Endodermal cell (in vitro differentiated cells): ENCODE data around the gene VIM. TPM values are rescaled to one million over a fixed set of nuclear protein-coding genes. Genes with fewer than 3 reads are reported as not detected.

ENCODE experiments used
- DNase-seq: peaks from one replicate; pipeline ENCODE4 v3.0.0-alpha.2; 2017
- H3K27ac ChIP-seq: 2 replicates; pipeline ENCODE4 v1.5.1; 2013; ENCODE audit warnings: mild to moderate bottlenecking, low read depth, low read length, moderate library complexity
- H3K27me3 ChIP-seq: 2 replicates; pipeline ENCODE4 v1.6.1; 2013; ENCODE audit warnings: mild to moderate bottlenecking, low read length, moderate library complexity; ENCODE audit not compliant: insufficient read depth, control insufficient read depth, poor library complexity, severe bottlenecking
- H3K36me3 ChIP-seq: 2 replicates; pipeline ENCODE4 v1.7.0; 2013; ENCODE audit warnings: mild to moderate bottlenecking, low read length, moderate library complexity; ENCODE audit not compliant: control insufficient read depth, insufficient read depth
- H3K4me1 ChIP-seq: one replicate; pipeline ENCODE4 v1.7.0; 2013; ENCODE audit warnings: low read length; ENCODE audit not compliant: control insufficient read depth, insufficient read depth
- H3K4me3 ChIP-seq: 2 replicates; pipeline ENCODE4 v1.5.1; 2013; ENCODE audit warnings: mild to moderate bottlenecking, low read length, moderate library complexity
- H3K9ac ChIP-seq: 2 replicates; pipeline ENCODE4 v1.6.1; 2013; ENCODE audit warnings: mild to moderate bottlenecking, low read length, moderate library complexity; ENCODE audit not compliant: poor library complexity, severe bottlenecking; ENCODE audit errors: extremely low read depth
- H3K9me3 ChIP-seq: 2 replicates; pipeline ENCODE4 v1.6.1; 2013; ENCODE audit warnings: mild to moderate bottlenecking, low read length, moderate library complexity; ENCODE audit not compliant: control insufficient read depth
- H3K27ac Mint-ChIP-seq: 2 replicates; pipeline ENCODE4 v1.8.0; 2020; ENCODE audit warnings: mixed read lengths
- H3K27me3 Mint-ChIP-seq: 2 replicates; pipeline ENCODE4 v1.8.0; 2021; ENCODE audit warnings: mild to moderate bottlenecking, mixed read lengths; ENCODE audit not compliant: insufficient read depth
- H3K36me3 Mint-ChIP-seq: 2 replicates; pipeline ENCODE4 v1.8.0; 2020; ENCODE audit warnings: low read depth, mixed read lengths
- H3K4me1 Mint-ChIP-seq: 2 replicates; pipeline ENCODE4 v1.8.0; 2020; ENCODE audit warnings: mixed read lengths
- H3K4me3 Mint-ChIP-seq: 2 replicates; pipeline ENCODE4 v1.8.0; 2020; ENCODE audit warnings: mild to moderate bottlenecking, moderate library complexity, mixed read lengths
- H3K9me3 Mint-ChIP-seq: 2 replicates; pipeline ENCODE4 v1.8.0; 2020; ENCODE audit warnings: mild to moderate bottlenecking, mixed read lengths
- CTCF ChIP-seq: fragments of 200-600 bp; sonication (generic); conservative IDR thresholded peaks from 2 replicates; pipeline ENCODE4 v1.5.0; 2021; ENCODE audit warnings: antibody characterized with exemption, mild to moderate bottlenecking
- WGBS, 2 experiments: methylation state at CpG; one replicate each; pipeline versions ENCODE4 v1.1.5 to v1.1.7; 2013; ENCODE audit warnings: missing lambda C conversion rate in 2 of 2, mixed read lengths in 1 of 2; ENCODE audit not compliant: insufficient coverage in 1 of 2, insufficient read length in 1 of 2; 5-methylcytosine and 5-hydroxymethylcytosine counted together
- total RNA-seq, 2 donors: library from RNA; stranded (reverse); fragmentation: NEBNext Ultra II Directional in 1 of 2; extraction: Animal tissue kit (Norgen Biotek cat#: 25700) in 1 of 2; gene quantifications; 2 replicates in 1 of 2; 3 replicates in 1 of 2; pipeline ENCODE4 v1.2.1, GENCODE V29; 2021

VIM gene
- total RNA-seq, 2 donors from 2014 or later = 84.3 to 155 TPM

- H3K27me3 Mint-ChIP-seq = peaks cover 4% of the 10 kb centered on the region
- 95 to 100% methylated on average over 1 of the region's 1 CpG for WGBS, 2 experiments
- peaks cover 4% of the 10 kb centered on the region for H3K4me1 ChIP-seq
- H3K36me3 Mint-ChIP-seq = no peaks in the 10 kb centered on the region
- peaks cover 10% of the 10 kb centered on the region for H3K4me1 Mint-ChIP-seq
- no peaks in the 10 kb centered on the region for H3K9me3 ChIP-seq
- DNase-seq = no peak
- no peaks in the 10 kb centered on the region for H3K27me3 ChIP-seq
- H3K4me3 Mint-ChIP-seq = no peak overlapping the region
- no peak overlapping the region for H3K4me3 ChIP-seq
- no peak for TF ChIP-seq CTCF
- no peak overlapping the region for H3K27ac ChIP-seq
- no peak overlapping the region for H3K27ac Mint-ChIP-seq
- H3K36me3 ChIP-seq = no peaks in the 10 kb centered on the region
- H3K9me3 Mint-ChIP-seq = no peaks in the 10 kb centered on the region
- H3K9ac ChIP-seq = no peak overlapping the region
These were observed 10.3 kb upstream of the VIM start for GRCh38 chr10:17217631-17218232.

GRCh38 chr10:17219024-17219423 lies 9.0 kb upstream of the VIM start:
- Histone ChIP-seq H3K27ac (no peak overlapping the region), H3K4me3 (no peak overlapping the region), H3K9me3 (no peaks in the 10 kb centered on the region), H3K4me1 (no peaks in the 10 kb centered on the region), H3K9ac (no peak overlapping the region), H3K27me3 (no peaks in the 10 kb centered on the region), H3K36me3 (no peaks in the 10 kb centered on the region)
- no peaks in the 10 kb centered on the region for H3K36me3 Mint-ChIP-seq
- no peak overlapping the region for H3K4me3 Mint-ChIP-seq
- no peak overlapping the region for H3K27ac Mint-ChIP-seq
- no peak for TF ChIP-seq CTCF
- DNase-seq = no peak
- H3K27me3 Mint-ChIP-seq = peaks cover 8% of the 10 kb centered on the region
- peaks cover 2% of the 10 kb centered on the region for H3K4me1 Mint-ChIP-seq
- H3K9me3 Mint-ChIP-seq = no peaks in the 10 kb centered on the region
- 85 to 100% methylated on average over 1 to 2 of the region's 2 CpGs for WGBS, 2 experiments

- H3K27me3 ChIP-seq = peaks cover 1% of the 10 kb centered on the region
- peak overlapping the region; percentile 41 for H3K27ac ChIP-seq
- H3K4me3 ChIP-seq = no peak overlapping the region
- no peaks in the 10 kb centered on the region for H3K4me1 ChIP-seq
- 100% methylated on average over 1 of the region's 1 CpG; no CpG with 5 or more reads in 1 of the 2 experiments for WGBS, 2 experiments
- peaks cover 17% of the 10 kb centered on the region for H3K27me3 Mint-ChIP-seq
- H3K4me3 Mint-ChIP-seq = no peak overlapping the region
- H3K36me3 Mint-ChIP-seq = no peaks in the 10 kb centered on the region
- no peaks in the 10 kb centered on the region for H3K4me1 Mint-ChIP-seq
- TF ChIP-seq CTCF = no peak
- no peaks in the 10 kb centered on the region for H3K9me3 ChIP-seq
- no peak overlapping the region for H3K27ac Mint-ChIP-seq
- H3K9me3 Mint-ChIP-seq = no peaks in the 10 kb centered on the region
- no peak overlapping the region for H3K9ac ChIP-seq
- H3K36me3 ChIP-seq = no peaks in the 10 kb centered on the region
- no peak for DNase-seq
These were observed 7.4 kb upstream of the VIM start for GRCh38 chr10:17220652-17221100.
